DND-41 (cell line): ENCODE results near the gene JDP2.

Source experiments
- ATAC-seq: fragments of 200-7000 bp; cut with Tn5 transposase; 3 replicates; pipeline ENCODE4 v1.9.1; 2021; ENCODE audit warnings: low read depth; ENCODE audit not compliant: insufficient read depth
- DNase-seq: peaks from one replicate; pipeline ENCODE4 v3.0.0-alpha.2; 2020
- H2AFZ ChIP-seq: 2 replicates; pipeline ENCODE4 v1.6.0; 2012; ENCODE audit warnings: low read depth, low read length
- H3K27ac ChIP-seq: 2 replicates; pipeline ENCODE4 v1.5.1; 2012; ENCODE audit warnings: low read length, inconsistent platforms
- H3K27me3 ChIP-seq: fragments of 200-600 bp; sonication (generic); 2 replicates; pipeline ENCODE4 v1.6.0; 2012; ENCODE audit warnings: low read length, mild to moderate bottlenecking, inconsistent platforms; ENCODE audit not compliant: insufficient read depth, poor library complexity
- H3K36me3 ChIP-seq: 2 replicates; pipeline ENCODE4 v1.5.1; 2012; ENCODE audit warnings: low read length, inconsistent platforms; ENCODE audit not compliant: insufficient read depth
- H3K4me1 ChIP-seq: 2 replicates; pipeline ENCODE4 v1.5.1; 2012; ENCODE audit warnings: mild to moderate bottlenecking, low read length; ENCODE audit not compliant: insufficient read depth
- H3K4me2 ChIP-seq: 2 replicates; pipeline ENCODE4 v1.6.0; 2012; ENCODE audit warnings: mild to moderate bottlenecking, moderate library complexity, low read length, inconsistent platforms; ENCODE audit not compliant: insufficient read depth
- H3K4me3 ChIP-seq, 2 experiments: fragments of 200-600 bp in 1 of 2; shearing (Covaris generic) in 1 of 2; 2 replicates each; pipeline ENCODE4 v1.5.1; 2012 to 2016; ENCODE audit warnings: inconsistent platforms in 2 of 2, low read length in 2 of 2, mild to moderate bottlenecking in 2 of 2, low read depth in 1 of 2, moderate library complexity in 1 of 2
- H3K79me2 ChIP-seq: 2 replicates; pipeline ENCODE4 v1.6.0; 2012; ENCODE audit warnings: low read length, inconsistent platforms; ENCODE audit not compliant: insufficient read depth
- H3K9ac ChIP-seq: 2 replicates; pipeline ENCODE4 v1.6.0; 2012; ENCODE audit warnings: low read depth, mild to moderate bottlenecking, inconsistent platforms, low read length, moderate library complexity
- H3K9me3 ChIP-seq: 2 replicates; pipeline ENCODE4 v1.5.1; 2012; ENCODE audit warnings: low read length, moderate library complexity, mild to moderate bottlenecking, inconsistent platforms; ENCODE audit not compliant: insufficient read depth, severe bottlenecking
- H4K20me1 ChIP-seq: 2 replicates; pipeline ENCODE4 v1.6.0; 2012; ENCODE audit warnings: low read length; ENCODE audit not compliant: insufficient read depth
- CTCF ChIP-seq: IDR thresholded peaks from 2 replicates; pipeline ENCODE4 v1.5.1; 2012; ENCODE audit warnings: borderline replicate concordance, low read length, moderate library complexity, mild to moderate bottlenecking; ENCODE audit not compliant: poor library complexity, severe bottlenecking; ENCODE audit errors: extremely low read depth
- EZH2 ChIP-seq: IDR thresholded peaks from 3 replicates; pipeline ENCODE4 v1.6.1; 2012; ENCODE audit warnings: borderline replicate concordance, low read depth, mild to moderate bottlenecking, moderate library complexity, low read length, inconsistent platforms; ENCODE audit not compliant: severe bottlenecking

JDP2 gene

GRCh38 chr14:75452900-75453816, 25.3 kb downstream of the JDP2 start:
- Histone ChIP-seq H2AFZ (no peak overlapping the region), H3K9ac (no peak overlapping the region), H3K4me2 (no peak overlapping the region), H3K27ac (no peak overlapping the region), H3K36me3 (no peaks in the 10 kb centered on the region), H3K4me1 (no peaks in the 10 kb centered on the region), H3K4me3 (no peak overlapping the region), H3K27me3 (peaks cover 3% of the 10 kb centered on the region), H3K9me3 (no peaks in the 10 kb centered on the region), H4K20me1 (no peaks in the 10 kb centered on the region), H3K79me2 (no peaks in the 10 kb centered on the region)
- DNase-seq (no peak), ATAC-seq (no peak)
- TF ChIP-seq CTCF (no peak), EZH2 (no peak)

GRCh38 chr14:75453817-75454434, 26.1 kb downstream of the JDP2 start:
- Histone ChIP-seq H3K27me3 (peaks cover 3% of the 10 kb centered on the region), H3K9ac (no peak overlapping the region)

GRCh38 chr14:75454963-75455546, 27.2 kb downstream of the JDP2 start:
- Histone ChIP-seq H3K9ac (no peak overlapping the region), H3K4me2 (no peak overlapping the region), H4K20me1 (no peaks in the 10 kb centered on the region), H3K9me3 (no peaks in the 10 kb centered on the region), H2AFZ (no peak overlapping the region), H3K27me3 (peaks cover 3% of the 10 kb centered on the region), H3K36me3 (no peaks in the 10 kb centered on the region), H3K79me2 (no peaks in the 10 kb centered on the region), H3K4me3 (no peak overlapping the region), H3K4me1 (no peaks in the 10 kb centered on the region), H3K27ac (no peak overlapping the region)
- ATAC-seq (no peak), DNase-seq (no peak)
- TF ChIP-seq EZH2 (no peak), CTCF (no peak)

More at GRCh38 chr14:75453817-75454434, 26.1 kb downstream of the JDP2 start:
- H3K36me3 ChIP-seq = no peaks in the 10 kb centered on the region
- H3K79me2 ChIP-seq = no peaks in the 10 kb centered on the region
- H2AFZ ChIP-seq = no peak overlapping the region
- H4K20me1 ChIP-seq = no peaks in the 10 kb centered on the region
- TF ChIP-seq EZH2 = no peak
- no peak for TF ChIP-seq CTCF
- H3K4me2 ChIP-seq = no peak overlapping the region
- no peak overlapping the region for H3K27ac ChIP-seq
- H3K9me3 ChIP-seq = no peaks in the 10 kb centered on the region
- DNase-seq (no peak), ATAC-seq (no peak)
- H3K4me1 ChIP-seq = no peaks in the 10 kb centered on the region
- no peak overlapping the region for H3K4me3 ChIP-seq
